SU-DHL-6 (cell line): ENCODE data around the gene AKT3.

Source experiments
- CTCF ChIP-seq: fragments of 200-600 bp; sonication (generic); IDR thresholded peaks from one replicate; pipeline ENCODE4 v1.5.1; 2017; ENCODE audit warnings: antibody characterized with exemption, mild to moderate bottlenecking, low read length, moderate library complexity; ENCODE audit not compliant: insufficient read depth, poor library complexity, severe bottlenecking
- EZH2phosphoT487 ChIP-seq: fragments of 200-600 bp; sonication (generic), shearing (Covaris generic); conservative IDR thresholded peaks from 2 replicates; pipeline ENCODE4 v1.6.1; 2018; ENCODE audit warnings: mild to moderate bottlenecking, antibody characterized with exemption, low read length, moderate library complexity, mixed read lengths

GRCh38 chr1:243557866-243558265 is 292.2 kb downstream of the AKT3 start:
- TF ChIP-seq CTCF (no peak), EZH2phosphoT487 (no peak)
